Stimulated activated naive B cell treated with anti-CD40 and anti-IgM and Interleukin-4, amounts not matched to agents 10 μg/mL and 1 μg/mL and 100 μg/mL, for 72 hours (primary cell): Measurements from ENCODE around the gene MYL10.
"Not testable (repeated sequence)": the region's sequence is repeated elsewhere in the genome, so short reads cannot be mapped to it uniquely, and the experiment has no call there.

ENCODE experiments used
- ATAC-seq, 2 donors: fragments of 150-1000 bp; cut with Tn5 transposase; replicated peaks; 2 replicates each; pipeline ENCODE4 v1.10.0; 2021; ENCODE audit warnings: moderate library complexity in 1 of 2
- DNase-seq: peaks from one replicate; pipeline ENCODE4 v3.0.0; 2021
- H3K27ac Mint-ChIP-seq: one replicate; pipeline ENCODE4 v1.8.0; 2022; ENCODE audit warnings: mild to moderate bottlenecking, mixed read lengths
- H3K27me3 Mint-ChIP-seq, 2 donors: one replicate each; pipeline ENCODE4 v1.8.0; 2022; ENCODE audit warnings: mixed read lengths in 2 of 2
- H3K36me3 Mint-ChIP-seq, 2 donors: one replicate each; pipeline ENCODE4 v1.8.0; 2022; ENCODE audit warnings: mixed read lengths in 2 of 2, mild to moderate bottlenecking in 1 of 2
- H3K4me1 Mint-ChIP-seq, 2 donors: one replicate each; pipeline ENCODE4 v1.8.0; 2022; ENCODE audit warnings: mixed read lengths in 2 of 2, mild to moderate bottlenecking in 1 of 2
- H3K4me3 Mint-ChIP-seq, 2 donors: one replicate each; pipeline ENCODE4 v1.8.0; 2022; ENCODE audit warnings: mild to moderate bottlenecking in 2 of 2, mixed read lengths in 2 of 2, moderate library complexity in 1 of 2
- H3K9me3 Mint-ChIP-seq, 2 donors: one replicate each; pipeline ENCODE4 v1.8.0; 2022; ENCODE audit warnings: mixed read lengths in 2 of 2, mild to moderate bottlenecking in 1 of 2

The MYL10 gene

GRCh38 chr7:101604934-101605332, 24.2 kb downstream of the MYL10 start:
- not testable (repeated sequence) for H3K27ac Mint-ChIP-seq, ATAC-seq, H3K4me1 Mint-ChIP-seq, DNase-seq, H3K36me3 Mint-ChIP-seq, H3K9me3 Mint-ChIP-seq, H3K4me3 Mint-ChIP-seq
- peaks cover 6 to 26% of the 10 kb centered on the region in 2 donors for H3K27me3 Mint-ChIP-seq

DNA sequence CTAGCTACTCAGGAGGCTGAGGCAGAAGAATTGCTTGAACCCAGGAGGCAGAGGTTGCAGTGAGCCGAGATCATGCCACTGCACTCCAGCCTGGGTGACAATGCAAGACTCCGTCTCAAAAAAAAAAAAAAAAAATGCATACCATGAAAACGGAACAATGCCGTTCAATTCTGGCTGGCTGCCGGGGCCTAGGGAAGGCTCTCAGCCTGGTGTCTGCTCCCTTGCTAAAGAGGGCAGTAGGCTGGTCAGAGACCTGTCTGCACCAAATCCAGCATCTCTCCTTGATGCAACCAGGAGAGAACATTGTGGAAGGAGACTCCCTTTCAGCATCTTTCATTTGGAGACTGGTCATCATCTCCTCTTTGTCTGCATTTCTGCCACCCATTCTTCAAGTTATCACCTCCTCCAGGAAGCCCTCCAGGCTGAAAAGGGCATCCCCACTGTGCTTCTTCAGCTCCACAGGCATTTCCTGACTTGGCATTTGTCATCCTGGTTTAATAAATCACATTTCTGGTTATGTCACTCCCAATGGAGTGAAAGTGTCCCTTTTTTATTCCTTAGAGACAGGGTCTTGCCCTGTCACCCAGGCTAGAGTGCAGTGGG, 24.7 kb downstream of the MYL10 start:
- Mint-ChIP-seq H3K27me3 (peaks cover 3 to 26% of the 10 kb centered on the region in 2 donors), H3K4me1 (peaks cover 3 to 7% of the 10 kb centered on the region in 2 donors), H3K9me3 (no peaks in the 10 kb centered on the region), H3K36me3 (no peaks in the 10 kb centered on the region), H3K4me3 (no peak overlapping the region), H3K27ac (no peak overlapping the region)
- DNase-seq, result no peak
- no peak for ATAC-seq

- no peak overlapping the region for H3K4me3 Mint-ChIP-seq
- H3K27me3 Mint-ChIP-seq, result peaks cover 3 to 19% of the 10 kb centered on the region in 2 donors
- peak; percentile 94 to 96 for ATAC-seq
- H3K27ac Mint-ChIP-seq, result no peak overlapping the region
- peak; percentile 44 for DNase-seq
- H3K9me3 Mint-ChIP-seq, result no peaks in the 10 kb centered on the region
- no peaks in the 10 kb centered on the region for H3K36me3 Mint-ChIP-seq
- H3K4me1 Mint-ChIP-seq, result peaks cover 3 to 7% of the 10 kb centered on the region in 2 donors
Observed at GRCh38 chr7:101602484-101603241, 26.4 kb downstream of the MYL10 start.

GRCh38 chr7:101602082-101602481, 27.0 kb downstream of the MYL10 start:
- Mint-ChIP-seq H3K4me1 (peaks cover 3 to 7% of the 10 kb centered on the region in 2 donors), H3K27me3 (peaks cover 3 to 19% of the 10 kb centered on the region in 2 donors), H3K9me3 (no peaks in the 10 kb centered on the region), H3K4me3 (no peak overlapping the region), H3K36me3 (no peaks in the 10 kb centered on the region), H3K27ac (no peak overlapping the region)
- DNase-seq, result no peak
- peak; percentile 35 to 45 for ATAC-seq

DNA sequence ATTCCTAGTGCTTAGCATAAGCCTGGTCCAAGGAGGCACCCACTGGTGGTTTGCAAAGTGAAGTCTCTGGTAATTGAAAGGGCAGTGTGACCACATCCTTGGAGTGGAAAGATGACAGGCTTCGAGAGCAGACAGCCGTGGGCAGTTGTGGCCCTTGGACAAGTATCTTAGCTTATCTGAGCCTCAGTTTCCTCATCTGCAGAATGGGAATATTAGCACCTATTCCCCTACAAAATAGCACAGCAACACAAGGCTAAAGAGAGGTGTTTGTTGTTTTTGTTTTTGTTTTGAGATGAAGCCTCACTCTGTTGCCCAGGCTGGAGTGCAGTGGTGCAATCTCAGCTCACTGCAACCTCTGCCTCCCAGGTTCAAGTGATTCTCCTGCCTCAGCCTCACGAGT, 29.3 kb downstream of the MYL10 start:
- Mint-ChIP-seq H3K27ac (no peak overlapping the region), H3K36me3 (no peaks in the 10 kb centered on the region), H3K9me3 (no peaks in the 10 kb centered on the region), H3K4me1 (peaks cover 3 to 7% of the 10 kb centered on the region in 2 donors), H3K27me3 (peaks cover 3 to 19% of the 10 kb centered on the region in 2 donors), H3K4me3 (no peak overlapping the region)
- ATAC-seq (no peak), DNase-seq (no peak)

DNA sequence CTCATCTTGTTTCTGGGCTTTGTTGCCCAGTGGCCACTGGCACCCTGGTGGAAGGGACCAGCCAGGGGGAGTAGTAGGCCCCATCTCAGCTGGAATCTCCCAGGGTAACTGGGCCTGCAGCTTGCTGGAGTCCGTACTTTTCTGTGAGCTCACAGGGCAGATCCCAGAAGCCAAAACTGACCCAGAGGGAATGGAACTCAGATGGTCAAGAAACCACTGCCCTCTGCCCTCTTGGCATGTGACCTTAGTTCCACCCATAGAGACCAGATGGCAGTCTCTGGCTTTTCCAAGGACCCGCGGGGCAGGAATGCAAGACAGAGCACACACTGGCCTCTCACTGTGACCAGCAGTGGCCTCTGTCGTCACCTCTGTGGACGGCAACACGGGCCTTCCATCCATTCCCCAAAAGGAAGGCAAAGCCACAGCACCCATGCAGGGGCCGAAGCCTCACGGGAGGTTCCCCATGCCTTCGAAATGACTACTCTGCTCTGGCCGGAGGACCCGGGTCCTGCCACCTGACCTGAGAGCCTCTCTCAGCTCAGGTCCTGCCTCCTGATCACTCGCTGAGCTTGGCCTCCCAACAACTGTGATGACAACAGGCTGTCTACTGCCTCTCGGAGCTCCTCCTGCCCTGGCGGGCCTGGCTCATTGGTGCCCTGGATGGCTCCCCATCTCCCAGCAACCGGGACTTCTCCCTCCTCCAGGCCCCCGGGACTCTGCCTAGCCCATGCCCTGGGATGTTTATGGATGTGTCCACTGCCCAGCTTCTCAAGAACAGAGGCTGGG, 29.9 kb downstream of the MYL10 start:
- DNase-seq (no peak), ATAC-seq (no peak)
- Mint-ChIP-seq H3K27me3 (peaks cover 0 to 19% of the 10 kb centered on the region in 2 donors), H3K4me1 (peaks cover 3 to 7% of the 10 kb centered on the region in 2 donors), H3K27ac (no peak overlapping the region), H3K4me3 (no peak overlapping the region), H3K36me3 (no peaks in the 10 kb centered on the region), H3K9me3 (no peaks in the 10 kb centered on the region)

- no peaks in the 10 kb centered on the region for H3K9me3 Mint-ChIP-seq
Observed at GRCh38 chr7:101598422-101598985, 30.6 kb downstream of the MYL10 start.

DNA sequence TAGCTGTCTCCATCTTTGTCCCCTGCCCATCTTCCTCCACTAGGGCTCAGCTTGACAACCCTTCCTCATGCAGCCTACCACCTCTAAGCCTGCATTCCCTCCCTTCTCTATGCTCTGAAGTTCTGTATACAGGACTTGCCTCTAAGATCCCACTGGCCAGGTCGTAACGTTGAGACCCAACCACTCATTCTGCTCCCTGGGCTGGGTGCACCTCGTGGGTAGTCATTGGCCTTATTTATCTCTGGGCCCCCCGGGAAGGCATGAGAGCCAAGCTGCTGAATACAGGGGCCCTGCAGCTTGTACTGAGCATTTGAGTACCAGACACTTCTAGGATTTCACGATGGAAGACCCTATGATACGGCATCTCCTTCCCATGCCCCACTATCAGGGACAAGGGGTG, 31.2 kb downstream of the MYL10 start:
- Mint-ChIP-seq H3K4me3 (no peak overlapping the region), H3K27ac (no peak overlapping the region), H3K4me1 (peaks cover 3 to 7% of the 10 kb centered on the region in 2 donors), H3K27me3 (peaks cover 0 to 17% of the 10 kb centered on the region in 2 donors), H3K9me3 (no peaks in the 10 kb centered on the region), H3K36me3 (no peaks in the 10 kb centered on the region)
- ATAC-seq (no peak), DNase-seq (no peak)

More at GRCh38 chr7:101598422-101598985, 30.6 kb downstream of the MYL10 start:
- DNase-seq (no peak), ATAC-seq (no peak)
- peaks cover 3 to 7% of the 10 kb centered on the region in 2 donors for H3K4me1 Mint-ChIP-seq
- no peak overlapping the region for H3K4me3 Mint-ChIP-seq
- no peaks in the 10 kb centered on the region for H3K36me3 Mint-ChIP-seq
- H3K27me3 Mint-ChIP-seq, result peaks cover 0 to 19% of the 10 kb centered on the region in 2 donors
- H3K27ac Mint-ChIP-seq, result no peak overlapping the region

DNA sequence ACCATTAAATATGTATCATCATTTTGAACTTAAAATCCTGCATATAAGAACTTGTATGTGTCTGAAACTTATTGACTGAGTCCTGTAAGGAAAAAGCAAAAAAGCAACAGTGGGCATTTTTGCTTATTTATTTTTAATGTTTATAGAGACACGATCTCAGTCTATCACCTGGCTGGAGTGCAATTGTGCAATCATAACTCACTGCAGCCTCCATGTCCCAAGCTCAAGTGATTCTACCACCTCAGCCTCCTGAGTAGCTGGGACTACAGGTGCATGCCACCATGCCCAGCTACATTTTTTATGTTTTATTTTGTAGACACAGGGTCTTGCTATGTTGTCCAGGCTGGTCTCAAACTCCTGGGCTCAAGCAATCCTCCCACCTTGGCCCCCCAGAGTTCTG, 32.2 kb downstream of the MYL10 start:
- ATAC-seq, result no peak
- Mint-ChIP-seq H3K9me3 (no peaks in the 10 kb centered on the region), H3K27me3 (peaks cover 5 to 14% of the 10 kb centered on the region in 2 donors)

DNA sequence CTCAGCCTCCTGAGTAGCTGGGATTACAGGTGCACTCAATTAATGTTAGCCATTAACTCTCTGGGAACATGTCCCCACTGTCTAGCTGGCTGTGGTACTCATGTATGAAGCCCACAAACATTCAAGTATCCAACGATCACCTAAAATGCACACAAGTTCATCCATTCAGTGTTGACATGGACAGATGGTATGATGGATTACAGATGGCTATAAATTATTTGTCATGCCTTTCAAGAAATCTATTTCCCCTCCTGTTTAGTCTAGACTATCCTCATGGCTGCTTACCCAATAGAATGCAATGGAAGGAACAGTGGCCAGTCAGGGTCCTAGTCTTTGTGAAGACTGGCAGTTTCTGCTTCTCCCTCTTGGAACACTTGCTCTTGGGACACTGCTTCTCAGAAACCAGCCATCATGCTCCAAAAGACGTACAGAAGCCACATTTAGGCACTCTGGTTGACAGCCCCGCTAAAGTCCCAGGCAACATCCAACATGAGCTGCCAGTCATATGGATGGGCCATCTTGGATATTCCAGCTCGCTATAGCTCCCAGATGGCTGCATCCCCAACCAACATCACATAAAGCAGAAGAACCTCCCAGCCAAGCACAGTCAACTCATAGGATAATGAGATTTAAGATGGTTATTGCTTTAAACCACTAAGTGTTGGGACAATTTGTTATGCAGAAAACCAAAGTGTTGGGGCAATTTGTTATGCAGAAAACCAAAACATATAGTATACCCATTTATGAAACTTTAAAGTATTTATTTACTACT, 33.1 kb downstream of the MYL10 start:
- no peaks in the 10 kb centered on the region for H3K4me1 Mint-ChIP-seq

More for the DNA sequence above, 32.2 kb downstream of the MYL10 start:
- Mint-ChIP-seq H3K4me3 (no peak overlapping the region), H3K36me3 (no peaks in the 10 kb centered on the region), H3K4me1 (no peaks in the 10 kb centered on the region), H3K27ac (no peak overlapping the region)
- no peak for DNase-seq

GRCh38 chr7:101595246-101595645, 33.9 kb downstream of the MYL10 start:
- H3K27ac Mint-ChIP-seq, result no peak overlapping the region

More for the DNA sequence above, 33.1 kb downstream of the MYL10 start:
- H3K27ac Mint-ChIP-seq, result no peak overlapping the region
- H3K36me3 Mint-ChIP-seq, result no peaks in the 10 kb centered on the region
- DNase-seq (no peak), ATAC-seq (no peak)
- H3K4me3 Mint-ChIP-seq, result no peak overlapping the region
- H3K27me3 Mint-ChIP-seq, result peaks cover 5 to 7% of the 10 kb centered on the region in 2 donors
- no peaks in the 10 kb centered on the region for H3K9me3 Mint-ChIP-seq

DNA sequence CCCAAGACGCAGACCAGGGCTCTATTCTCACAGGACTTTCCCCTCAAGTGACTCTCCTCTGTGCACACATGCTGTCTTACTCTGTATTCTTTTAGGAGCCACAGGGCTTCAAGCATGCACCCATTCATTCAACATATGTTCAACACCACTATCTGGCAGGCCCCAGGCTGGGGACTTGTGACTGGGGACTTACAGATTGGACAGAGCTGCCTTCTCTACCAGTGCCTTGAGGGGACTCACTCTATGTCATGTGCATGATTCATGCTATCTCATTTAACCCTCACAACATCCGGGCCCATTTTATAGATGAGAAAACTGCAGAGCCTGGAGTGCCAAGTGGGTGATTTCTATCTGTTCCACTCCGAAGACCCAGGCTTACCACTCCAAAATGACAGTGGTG, 34.3 kb downstream of the MYL10 start:
- Mint-ChIP-seq H3K4me3 (no peak overlapping the region), H3K4me1 (no peaks in the 10 kb centered on the region), H3K27me3 (peaks cover 5 to 7% of the 10 kb centered on the region in 2 donors), H3K9me3 (no peaks in the 10 kb centered on the region), H3K27ac (no peak overlapping the region), H3K36me3 (no peaks in the 10 kb centered on the region)
- DNase-seq (no peak), ATAC-seq (no peak)

More at GRCh38 chr7:101595246-101595645, 33.9 kb downstream of the MYL10 start:
- Mint-ChIP-seq H3K36me3 (no peaks in the 10 kb centered on the region), H3K9me3 (no peaks in the 10 kb centered on the region), H3K27me3 (peaks cover 5 to 7% of the 10 kb centered on the region in 2 donors), H3K4me1 (no peaks in the 10 kb centered on the region), H3K4me3 (no peak overlapping the region)
- ATAC-seq (no peak), DNase-seq (no peak)

- Mint-ChIP-seq H3K4me1 (no peaks in the 10 kb centered on the region), H3K27ac (no peak overlapping the region), H3K36me3 (no peaks in the 10 kb centered on the region), H3K4me3 (no peak overlapping the region), H3K27me3 (peaks cover 5 to 7% of the 10 kb centered on the region in 2 donors), H3K9me3 (no peaks in the 10 kb centered on the region)
- no peak for ATAC-seq
- DNase-seq, result no peak
Observed at GRCh38 chr7:101593556-101593955, 35.5 kb downstream of the MYL10 start.
